Cardiac fibroblast (primary cell): ENCODE data around the gene THSD4.

Experiments used
- DNase-seq, 2 donors: peaks; one replicate each; pipeline versions ENCODE4 v3.0.0 to v3.0.0-alpha.2; 2010; ENCODE audit warnings: low read depth in 2 of 2
- H3K4me3 ChIP-seq, 2 donors: replicated peaks in 1 of 2; 1 replicate in 1 of 2; 2 replicates in 1 of 2; pipeline ENCODE4 v1.5.1; 2011; ENCODE audit warnings: low read depth in 2 of 2, low read length in 2 of 2, mild to moderate bottlenecking in 2 of 2, moderate library complexity in 1 of 2
- TF ChIP-seq, protein P1 (sequence below): IDR thresholded peaks from one replicate; pipeline ENCODE4 v1.5.1; 2011; ENCODE audit warnings: low read depth, mild to moderate bottlenecking, low read length, inconsistent platforms

Gene THSD4

DNA sequence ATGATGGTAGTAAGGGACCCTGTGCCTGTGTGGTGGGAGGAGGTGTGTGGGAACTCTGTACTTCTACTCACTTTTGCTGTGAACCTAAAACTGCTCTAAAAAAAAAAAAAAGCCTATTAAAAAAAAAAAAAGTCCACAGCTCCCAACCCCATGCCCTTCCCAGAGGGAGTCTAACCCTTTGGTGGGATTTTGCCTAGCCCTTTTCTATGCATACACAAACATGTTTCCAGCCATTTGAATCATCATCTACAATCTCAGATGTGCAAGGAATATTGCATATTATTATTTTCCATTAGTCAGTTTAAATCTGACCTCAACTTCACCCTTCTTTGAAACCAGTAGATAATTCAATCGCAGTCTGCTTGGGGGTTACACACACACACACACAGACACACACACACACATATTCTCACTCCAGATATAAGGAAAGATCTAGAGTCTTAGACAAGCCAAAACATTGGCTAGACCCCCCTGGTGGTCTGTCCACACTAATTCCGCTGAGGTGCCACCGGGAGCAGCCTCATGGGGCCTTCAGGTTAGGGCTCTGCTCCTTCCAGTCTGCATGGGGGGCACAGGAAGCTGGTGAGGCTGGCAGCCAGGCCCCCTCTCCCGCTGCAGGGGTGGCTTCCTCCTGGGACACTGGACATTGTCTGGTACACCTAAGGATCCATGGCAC lies 619.6 kb downstream of the THSD4 start:
- TF ChIP-seq, protein P1, sequence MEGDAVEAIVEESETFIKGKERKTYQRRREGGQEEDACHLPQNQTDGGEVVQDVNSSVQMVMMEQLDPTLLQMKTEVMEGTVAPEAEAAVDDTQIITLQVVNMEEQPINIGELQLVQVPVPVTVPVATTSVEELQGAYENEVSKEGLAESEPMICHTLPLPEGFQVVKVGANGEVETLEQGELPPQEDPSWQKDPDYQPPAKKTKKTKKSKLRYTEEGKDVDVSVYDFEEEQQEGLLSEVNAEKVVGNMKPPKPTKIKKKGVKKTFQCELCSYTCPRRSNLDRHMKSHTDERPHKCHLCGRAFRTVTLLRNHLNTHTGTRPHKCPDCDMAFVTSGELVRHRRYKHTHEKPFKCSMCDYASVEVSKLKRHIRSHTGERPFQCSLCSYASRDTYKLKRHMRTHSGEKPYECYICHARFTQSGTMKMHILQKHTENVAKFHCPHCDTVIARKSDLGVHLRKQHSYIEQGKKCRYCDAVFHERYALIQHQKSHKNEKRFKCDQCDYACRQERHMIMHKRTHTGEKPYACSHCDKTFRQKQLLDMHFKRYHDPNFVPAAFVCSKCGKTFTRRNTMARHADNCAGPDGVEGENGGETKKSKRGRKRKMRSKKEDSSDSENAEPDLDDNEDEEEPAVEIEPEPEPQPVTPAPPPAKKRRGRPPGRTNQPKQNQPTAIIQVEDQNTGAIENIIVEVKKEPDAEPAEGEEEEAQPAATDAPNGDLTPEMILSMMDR, result no peak
- no peak overlapping the region for H3K4me3 ChIP-seq
- no peak for DNase-seq

DNA sequence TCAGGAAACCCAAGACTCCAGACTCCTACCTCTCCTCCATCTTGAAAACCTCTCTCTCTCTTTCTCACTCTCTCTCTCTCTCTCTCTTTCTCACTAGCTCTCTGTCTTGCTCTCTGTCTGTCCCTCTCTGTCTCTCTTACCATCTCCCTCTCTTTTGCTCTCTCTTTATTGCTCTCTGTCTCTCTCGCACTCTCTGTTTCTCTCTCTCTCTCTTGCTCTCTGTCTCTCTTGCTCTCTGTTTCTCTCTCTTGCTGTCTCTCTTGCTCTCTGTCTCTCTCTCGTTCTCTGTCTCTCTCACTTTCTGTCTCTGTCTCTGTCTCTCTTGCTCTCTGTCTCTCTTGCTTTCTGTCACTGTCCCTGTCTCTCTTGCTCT lies 620.1 kb downstream of the THSD4 start:
- DNase-seq, result no peak
- TF ChIP-seq, protein P1, result no peak

DNA sequence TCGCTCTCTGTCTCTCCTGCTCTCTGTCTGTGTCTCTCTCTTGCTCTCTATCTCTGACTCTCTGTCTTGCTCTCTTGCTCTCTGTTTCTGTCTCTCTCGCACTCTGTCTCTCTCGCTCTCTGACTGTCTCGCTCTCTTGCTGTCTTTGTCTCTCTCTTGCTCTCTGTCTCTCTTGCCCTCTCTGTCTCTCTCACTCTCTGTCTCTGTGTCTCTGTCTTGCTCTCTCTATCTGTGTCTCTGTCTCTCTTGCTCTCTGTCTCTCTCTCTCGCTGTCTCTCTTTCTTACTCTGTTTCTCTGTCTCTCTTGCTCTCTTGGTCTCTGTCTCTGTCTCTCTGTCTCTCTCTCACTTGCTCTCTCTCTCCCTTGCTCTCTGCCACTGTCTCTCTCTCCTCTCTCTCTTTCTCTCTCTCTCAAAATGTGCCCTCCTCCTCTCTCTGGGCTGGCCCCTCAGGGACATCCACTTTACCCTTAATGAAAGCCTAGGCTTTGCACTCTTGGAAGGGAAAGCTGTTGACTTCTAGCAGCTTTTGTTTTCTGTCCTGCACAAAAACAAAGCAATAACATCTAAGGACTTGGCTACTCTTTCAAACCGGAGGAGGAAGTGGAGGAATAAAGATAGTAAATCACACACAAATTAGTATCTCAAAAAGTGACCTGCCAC lies 621.1 kb downstream of the THSD4 start:
- no peak overlapping the region for H3K4me3 ChIP-seq
- TF ChIP-seq, protein P1, result no peak
- DNase-seq, result no peak

More for the DNA sequence above, 620.1 kb downstream of the THSD4 start:
- H3K4me3 ChIP-seq, result no peak overlapping the region

DNA sequence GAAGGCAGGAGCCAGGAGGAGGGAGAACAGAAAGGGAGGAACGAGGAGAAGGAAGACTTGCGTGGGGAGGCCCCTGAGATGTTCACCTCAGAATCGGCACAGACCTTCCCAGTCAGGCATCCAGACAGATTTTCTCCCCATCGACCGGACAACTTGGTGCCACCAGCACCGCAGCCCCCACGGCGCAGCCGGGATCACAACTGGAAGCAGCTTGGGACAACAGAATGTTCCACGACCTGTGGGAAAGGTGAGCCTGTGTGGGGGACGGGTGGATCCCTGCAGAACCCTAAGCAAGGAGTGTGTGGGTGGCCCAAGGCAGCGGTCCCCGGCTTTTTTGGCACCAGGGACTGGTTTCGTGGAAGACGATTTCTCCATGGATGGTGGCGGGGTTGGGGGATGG lies 622.5 kb downstream of the THSD4 start:
- DNase-seq, result no peak
- TF ChIP-seq, protein P1, result no peak
- no peak overlapping the region for H3K4me3 ChIP-seq

DNA sequence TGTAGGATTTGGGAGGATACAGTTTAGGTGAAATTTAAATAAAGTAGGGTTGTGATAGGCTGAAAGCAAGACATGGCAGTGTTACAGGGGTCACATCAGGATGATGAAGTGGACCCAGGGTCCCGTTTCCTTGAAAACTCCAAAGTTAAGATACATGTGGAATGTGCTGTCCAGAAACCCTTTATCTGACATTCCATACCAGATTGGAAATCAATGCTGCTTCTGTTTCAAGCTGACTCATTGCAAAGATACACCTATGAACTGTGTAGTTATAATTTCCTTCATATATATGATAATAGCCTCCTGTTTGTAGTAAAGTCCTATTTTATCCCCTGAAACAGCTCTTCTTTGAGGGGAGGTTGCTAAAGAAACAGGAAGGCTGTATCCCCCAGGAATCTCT lies 624.1 kb downstream of the THSD4 start:
- no peak for DNase-seq
- TF ChIP-seq, protein P1, result no peak
- no peak overlapping the region for H3K4me3 ChIP-seq

DNA sequence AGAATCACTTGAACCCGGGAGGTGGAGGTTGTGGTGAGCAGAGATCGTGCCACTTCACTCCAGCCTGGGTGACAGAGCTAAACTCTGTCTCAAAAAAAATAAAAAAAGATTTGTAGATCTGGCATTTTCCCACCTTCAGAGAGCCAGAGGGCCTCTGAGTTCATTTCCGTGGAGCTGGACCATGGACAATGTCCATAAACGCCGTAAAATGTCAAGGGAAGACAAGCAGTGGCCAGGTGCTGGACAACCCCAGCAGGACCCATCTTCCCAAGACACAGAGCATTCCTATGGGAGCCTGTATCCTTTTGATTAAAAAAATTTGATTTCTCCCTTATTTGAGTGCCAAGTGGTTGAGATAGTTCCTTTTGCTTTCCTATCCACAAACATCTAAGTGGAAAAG lies 627.7 kb downstream of the THSD4 start:
- no peak overlapping the region for H3K4me3 ChIP-seq
- DNase-seq, result no peak
- TF ChIP-seq, protein P1, result no peak

DNA sequence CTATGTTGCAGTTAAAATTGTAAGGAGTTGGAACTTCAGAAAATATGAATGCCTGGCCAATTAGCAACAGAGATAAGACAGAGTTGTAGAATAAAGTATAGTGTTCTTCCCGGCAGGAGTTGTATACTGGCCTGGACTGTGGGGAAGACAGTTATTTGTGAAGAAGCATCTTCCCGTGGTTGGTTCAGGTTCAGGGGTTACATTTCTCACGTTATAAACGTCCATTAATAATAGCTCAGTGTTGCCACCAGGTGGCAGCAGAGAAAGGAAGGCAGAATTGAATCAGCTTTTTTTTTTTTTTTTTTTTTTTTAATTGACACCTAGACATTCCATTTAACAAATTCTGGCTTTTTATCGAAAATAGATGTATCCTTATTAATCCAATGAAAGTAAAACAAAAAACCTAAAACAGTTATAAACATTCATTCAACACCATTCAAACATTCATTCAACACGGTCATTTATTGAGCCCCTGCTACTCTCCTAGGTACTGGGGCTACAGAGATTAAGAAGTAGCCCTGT lies 628.7 kb downstream of the THSD4 start:
- H3K4me3 ChIP-seq, result no peak overlapping the region
- TF ChIP-seq, protein P1, result peak; percentile 64
- DNase-seq, result peak; percentile 64 to 71
